Measurements from ENCODE around the gene LTBR. TPM values are rescaled to one million over a fixed set of nuclear protein-coding genes. Genes with fewer than 3 reads are reported as not detected.

LTBR gene
- total RNA-seq, 1 experiment from 2014 or later, result 4.8 TPM

- no peak overlapping the region for H2BK120ac ChIP-seq (ENCODE audit: low read depth, low read length, poor library complexity, severe bottlenecking)
Measured at GRCh38 chr12:6396031-6396430, 12.1 kb downstream of the LTBR start.

More at GRCh38 chr12:6396031-6396430, 12.1 kb downstream of the LTBR start:
- Histone ChIP-seq H3T11ph (ENCODE audit: low read length) (no peak overlapping the region), H3K79me2 (ENCODE audit: insufficient read depth, low read length) (no peaks in the 10 kb centered on the region), H3K18ac (ENCODE audit: insufficient read length, low read depth, low read length) (no peak overlapping the region), H3K9ac (ENCODE audit: extremely low read depth, insufficient read length, low read length) (no peak overlapping the region), H4K8ac (replicated peaks; ENCODE audit: insufficient read length, low read depth, low read length) (no peak overlapping the region), H4K5ac (ENCODE audit: insufficient read length, low read depth, low read length) (no peak overlapping the region), H3K79me1 (ENCODE audit: insufficient read depth, low read depth, low read length, poor library complexity, severe bottlenecking) (no peaks in the 10 kb centered on the region), H3K23me2 (ENCODE audit: insufficient read length, low read depth, low read length, poor library complexity, severe bottlenecking) (no peaks in the 10 kb centered on the region), H3K27me3 (ENCODE audit: insufficient read depth, low read length) (no peaks in the 10 kb centered on the region), H2BK20ac (ENCODE audit: low read depth, low read length, poor library complexity, severe bottlenecking) (no peak overlapping the region), H3K14ac (ENCODE audit: insufficient read depth, low read length) (no peak overlapping the region), H2AFZ (ENCODE audit: low read length) (no peak overlapping the region), H3K4ac (ENCODE audit: low read depth, low read length) (no peak overlapping the region), H4K91ac (ENCODE audit: insufficient read length, low read depth, low read length) (no peak overlapping the region), H3K4me1 (ENCODE audit: insufficient read depth, low read length) (no peaks in the 10 kb centered on the region; the same call in 1 of the 2 replicates), H3K9me3 (ENCODE audit: control insufficient read depth, low read depth, low read length) (no peaks in the 10 kb centered on the region), H2BK12ac (ENCODE audit: insufficient read length, low read depth, low read length) (no peak overlapping the region), H3K27ac (ENCODE audit: insufficient read length, low read depth, low read length) (no peak overlapping the region), H4K20me1 (ENCODE audit: control insufficient read depth, insufficient read depth, insufficient read length) (no peaks in the 10 kb centered on the region), H3K4me2 (ENCODE audit: insufficient read depth, insufficient read length, low read length) (no peak overlapping the region), H2AK5ac (ENCODE audit: insufficient read length, low read length) (no peak overlapping the region), H3K23ac (ENCODE audit: insufficient read length, low read depth, low read length) (no peak overlapping the region), H2BK15ac (ENCODE audit: low read depth, low read length) (no peak overlapping the region), H2BK5ac (ENCODE audit: insufficient read length, low read length) (no peak overlapping the region), H3K56ac (ENCODE audit: insufficient read length, low read depth, low read length) (no peak overlapping the region)
- H3K36me3 Mint-ChIP-seq (ENCODE audit: insufficient read depth in 1 of 3, low read depth in 3 of 3), result no peaks in the 10 kb centered on the region
- H3K4me1 Mint-ChIP-seq, result peaks cover 12% of the 10 kb centered on the region in 2 experiments
- WGBS (ENCODE audit: extremely low coverage, insufficient read length, low lambda C conversion rate), result no CpG with 5 or more reads among the region's 2 CpGs
- H3K4me3 Mint-ChIP-seq, result no peak overlapping the region
- H3K27me3 Mint-ChIP-seq (ENCODE audit: low read depth), result peaks cover 2% of the 10 kb centered on the region
- DNase-seq, result no peak
- no peak overlapping the region for H3K27ac Mint-ChIP-seq
- H3K9me3 Mint-ChIP-seq, result no peaks in the 10 kb centered on the region
- TF ChIP-seq CTCF (conservative IDR thresholded peaks at IDR 0.05), result no peak

Measured in H9 (cell line).